ENCODE measurements around the gene DYNLT2.
A peak's percentile ranks its signal among the peaks of the same experiment; 100 is the strongest.
"Not testable (repeated sequence)": the region's sequence is repeated elsewhere in the genome, so short reads cannot be mapped to it uniquely, and the experiment has no call there.

The DYNLT2 gene

GRCh38 chr6:169697115-169697514, 54.3 kb downstream of the DYNLT2 start:
- not testable (repeated sequence) for DNase-seq (ENCODE audit: low read depth); H3K4me3 ChIP-seq (ENCODE audit: low read depth, low read length)
- peak; percentile 38 for TF ChIP-seq CTCF (IDR thresholded peaks at IDR 0.05; ENCODE audit: low read depth, low read length)

GRCh38 chr6:169695131-169695530, 56.2 kb downstream of the DYNLT2 start:
- no peak overlapping the region for H3K4me3 ChIP-seq (ENCODE audit: low read depth, low read length)
- no peak for TF ChIP-seq MAX (IDR thresholded peaks at IDR 0.05; ENCODE audit: low read depth, low read length)
- TF ChIP-seq CTCF (IDR thresholded peaks at IDR 0.05; ENCODE audit: low read depth, low read length), result no peak
- TF ChIP-seq POLR2A (IDR thresholded peaks at IDR 0.05; ENCODE audit: extremely low read depth, insufficient read length), result no peak
- TF ChIP-seq MYC (IDR thresholded peaks at IDR 0.05; ENCODE audit: low read depth, low read length), result no peak
- no peak for DNase-seq (ENCODE audit: low read depth)

GRCh38 chr6:169692516-169692915, 58.9 kb downstream of the DYNLT2 start:
- no peak for TF ChIP-seq POLR2A (IDR thresholded peaks at IDR 0.05; ENCODE audit: extremely low read depth, insufficient read length)
- no peak for TF ChIP-seq CTCF (IDR thresholded peaks at IDR 0.05; ENCODE audit: low read depth, low read length)
- no peak for TF ChIP-seq MYC (IDR thresholded peaks at IDR 0.05; ENCODE audit: low read depth, low read length)
- no peak for TF ChIP-seq MAX (IDR thresholded peaks at IDR 0.05; ENCODE audit: low read depth, low read length)
- peak; percentile 37 for DNase-seq (ENCODE audit: low read depth)
- H3K4me3 ChIP-seq (ENCODE audit: low read depth, low read length), result no peak overlapping the region

- no peak for DNase-seq (ENCODE audit: low read depth)
- no peak for TF ChIP-seq MAX (IDR thresholded peaks at IDR 0.05; ENCODE audit: low read depth, low read length)
- no peak for TF ChIP-seq MYC (IDR thresholded peaks at IDR 0.05; ENCODE audit: low read depth, low read length)
- no peak for TF ChIP-seq CTCF (IDR thresholded peaks at IDR 0.05; ENCODE audit: low read depth, low read length)
- no peak for TF ChIP-seq POLR2A (IDR thresholded peaks at IDR 0.05; ENCODE audit: extremely low read depth, insufficient read length)
- H3K4me3 ChIP-seq (ENCODE audit: low read depth, low read length), result no peak overlapping the region
Measured at GRCh38 chr6:169691260-169691659, 60.1 kb downstream of the DYNLT2 start.

All from NB4 (cell line).